Measurements from ENCODE around the gene OR5K2. TPM values are rescaled to one million over a fixed set of nuclear protein-coding genes. Genes with fewer than 3 reads are reported as not detected.

Gene OR5K2
- total RNA-seq, 1 donor from 2014 or later, result not detected

Other genes with a start within 250 kb of the OR5K2 start
- gene OR5H6, start 233.4 kb upstream of the OR5K2 start, total RNA-seq, result not detected in 2 replicates
- gene OR5H2, start 215.2 kb upstream of the OR5K2 start, total RNA-seq, result not detected in 2 replicates
- not detected in 2 replicates for gene OR5K4, start 143.8 kb upstream of the OR5K2 start, total RNA-seq
- gene OR5K3, start 107.0 kb upstream of the OR5K2 start, total RNA-seq, result not detected in 2 replicates
- gene OR5K1, start 34.5 kb upstream of the OR5K2 start, total RNA-seq, result not detected in 2 replicates
- gene CLDND1, start 25.2 kb downstream of the OR5K2 start, total RNA-seq, result 326 and 338 TPM in 2 replicates
- 10.0 and 10.5 TPM in 2 replicates for gene GPR15, start 34.3 kb downstream of the OR5K2 start, total RNA-seq
- 48.4 and 50.4 TPM in 2 replicates for gene CPOX, start 95.9 kb downstream of the OR5K2 start, total RNA-seq

Measured in activated T-helper 2 cell treated with anti-CD3 and anti-CD28 coated beads, Interferon-gamma antibody, Interleukin-2, Interleukin-4, amounts not matched to agents 10 μg/mL and 5 μg/mL and 100 μg/mL, durations not matched to agents 14 hours and 24 hours and 36 hours (primary cell).